ENCODE data around the gene OR4N5. TPM values are rescaled to one million over a fixed set of nuclear protein-coding genes. Genes with fewer than 3 reads are reported as not detected.
"Not testable (repeated sequence)": the region's sequence is repeated elsewhere in the genome, so short reads cannot be mapped to it uniquely, and the experiment has no call there.

The OR4N5 gene, protein sequence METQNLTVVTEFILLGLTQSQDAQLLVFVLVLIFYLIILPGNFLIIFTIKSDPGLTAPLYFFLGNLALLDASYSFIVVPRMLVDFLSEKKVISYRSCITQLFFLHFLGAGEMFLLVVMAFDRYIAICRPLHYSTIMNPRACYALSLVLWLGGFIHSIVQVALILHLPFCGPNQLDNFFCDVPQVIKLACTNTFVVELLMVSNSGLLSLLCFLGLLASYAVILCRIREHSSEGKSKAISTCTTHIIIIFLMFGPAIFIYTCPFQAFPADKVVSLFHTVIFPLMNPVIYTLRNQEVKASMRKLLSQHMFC
- not detected for total RNA-seq

GRCh38 chr14:20138520-20138919 is at the start of gene OR4N5:
OR4N5 (plus strand) TSS chr14:20138820; CDS start chr14:20143736, 4,916 bp downstream.
- WGBS, 2 donors (ENCODE audit: low coverage in 1 of 2) = 83 to 91% methylated on average over 2 of the region's 2 CpGs
- Histone ChIP-seq H3K27ac (no peak within 1 kb of the TSS), H3K27me3 (no peaks in the 10 kb centered on the region), H3K36me3 (no peaks in the 10 kb centered on the region), H3K4me3 (no peak within 1 kb of the TSS), H3K4me1 (no peaks in the 10 kb centered on the region), H3K9me3 (no peaks in the 10 kb centered on the region)
- no peak for ATAC-seq
- TF ChIP-seq POLR2A (IDR thresholded peaks at IDR 0.05) (no peak), POLR2AphosphoS5 (IDR thresholded peaks at IDR 0.05) (no peak), EP300 (IDR thresholded peaks at IDR 0.05) (no peak)
- TF ChIP-seq, protein P1, sequence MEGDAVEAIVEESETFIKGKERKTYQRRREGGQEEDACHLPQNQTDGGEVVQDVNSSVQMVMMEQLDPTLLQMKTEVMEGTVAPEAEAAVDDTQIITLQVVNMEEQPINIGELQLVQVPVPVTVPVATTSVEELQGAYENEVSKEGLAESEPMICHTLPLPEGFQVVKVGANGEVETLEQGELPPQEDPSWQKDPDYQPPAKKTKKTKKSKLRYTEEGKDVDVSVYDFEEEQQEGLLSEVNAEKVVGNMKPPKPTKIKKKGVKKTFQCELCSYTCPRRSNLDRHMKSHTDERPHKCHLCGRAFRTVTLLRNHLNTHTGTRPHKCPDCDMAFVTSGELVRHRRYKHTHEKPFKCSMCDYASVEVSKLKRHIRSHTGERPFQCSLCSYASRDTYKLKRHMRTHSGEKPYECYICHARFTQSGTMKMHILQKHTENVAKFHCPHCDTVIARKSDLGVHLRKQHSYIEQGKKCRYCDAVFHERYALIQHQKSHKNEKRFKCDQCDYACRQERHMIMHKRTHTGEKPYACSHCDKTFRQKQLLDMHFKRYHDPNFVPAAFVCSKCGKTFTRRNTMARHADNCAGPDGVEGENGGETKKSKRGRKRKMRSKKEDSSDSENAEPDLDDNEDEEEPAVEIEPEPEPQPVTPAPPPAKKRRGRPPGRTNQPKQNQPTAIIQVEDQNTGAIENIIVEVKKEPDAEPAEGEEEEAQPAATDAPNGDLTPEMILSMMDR (IDR thresholded peaks at IDR 0.05) = no peak

- Histone ChIP-seq H3K4me3 (no peak overlapping the region), H3K9me3 (no peaks in the 10 kb centered on the region), H3K27ac (no peak overlapping the region), H3K4me1 (no peaks in the 10 kb centered on the region), H3K36me3 (no peaks in the 10 kb centered on the region), H3K27me3 (no peaks in the 10 kb centered on the region)
- WGBS, 2 donors (ENCODE audit: low coverage in 1 of 2) = 44 to 51% methylated on average over 4 of the region's 4 CpGs
- ATAC-seq = no peak
- TF ChIP-seq EP300 (IDR thresholded peaks at IDR 0.05) = no peak
- TF ChIP-seq, protein P1 (IDR thresholded peaks at IDR 0.05) = no peak
- TF ChIP-seq POLR2A (IDR thresholded peaks at IDR 0.05) = no peak
- no peak for TF ChIP-seq POLR2AphosphoS5 (IDR thresholded peaks at IDR 0.05)
Observed at GRCh38 chr14:20092050-20092449, 46.6 kb upstream of the OR4N5 start.

- Histone ChIP-seq H3K4me3 (no peak overlapping the region), H3K36me3 (no peaks in the 10 kb centered on the region), H3K27ac (no peak overlapping the region), H3K27me3 (no peaks in the 10 kb centered on the region), H3K4me1 (no peaks in the 10 kb centered on the region), H3K9me3 (no peaks in the 10 kb centered on the region)
- ATAC-seq = no peak
- 33 to 40% methylated on average over 4 of the region's 4 CpGs for WGBS, 2 donors (ENCODE audit: low coverage in 1 of 2)
- TF ChIP-seq EP300 (IDR thresholded peaks at IDR 0.05) (no peak), POLR2AphosphoS5 (IDR thresholded peaks at IDR 0.05) (no peak), POLR2A (IDR thresholded peaks at IDR 0.05) (no peak)
- TF ChIP-seq, protein P1 (IDR thresholded peaks at IDR 0.05) = no peak
Observed at GRCh38 chr14:20093442-20093841, 45.2 kb upstream of the OR4N5 start.

- 88% methylated on average over 3 of the region's 32 CpGs; no CpG with 5 or more reads in 1 of the 2 donors for WGBS, 2 donors (ENCODE audit: low coverage in 1 of 2)
- H3K36me3 ChIP-seq, ATAC-seq, H3K4me3 ChIP-seq, H3K4me1 ChIP-seq, H3K27me3 ChIP-seq, H3K27ac ChIP-seq: not testable (repeated sequence)
- peaks cover 0 to 22% (median 0%) of the 10 kb centered on the region in 3 donors for H3K9me3 ChIP-seq
Observed at GRCh38 chr14:20098926-20099770, 39.5 kb upstream of the OR4N5 start.

- Histone ChIP-seq H3K9me3 (no peaks in the 10 kb centered on the region), H3K4me3 (no peak within 1 kb of the TSS), H3K27ac (no peak within 1 kb of the TSS), H3K4me1 (no peaks in the 10 kb centered on the region), H3K36me3 (no peaks in the 10 kb centered on the region), H3K27me3 (no peaks in the 10 kb centered on the region)
- ATAC-seq = no peak
- WGBS, 2 donors (ENCODE audit: low coverage in 1 of 2) = 59 to 63% methylated on average over 3 of the region's 3 CpGs
- TF ChIP-seq EP300 (IDR thresholded peaks at IDR 0.05) (no peak), POLR2AphosphoS5 (IDR thresholded peaks at IDR 0.05) (no peak)
- TF ChIP-seq, protein P1 (IDR thresholded peaks at IDR 0.05) = no peak
Observed at GRCh38 chr14:20110438-20110837, 28.2 kb upstream of the OR4N5 start, which contains the start of gene OR4K17. OR4K17 (plus strand) TSS chr14:20110739; CDS start chr14:20117500, 6,761 bp downstream.

Data from gastroesophageal sphincter (tissue), 4 donors.